22Rv1 (cell line): ENCODE measurements around the gene TNFSF4.

Experiments
- CTCF ChIP-seq: fragments of 450-650 bp; IDR thresholded peaks from 2 replicates; pipeline ENCODE4 v1.5.1; 2017; ENCODE audit warnings: mild to moderate bottlenecking
- ZFX ChIP-seq: fragments of 450-650 bp; IDR thresholded peaks from 2 replicates; pipeline ENCODE4 v1.6.1; 2017; ENCODE audit warnings: antibody characterized with exemption, borderline replicate concordance

DNA sequence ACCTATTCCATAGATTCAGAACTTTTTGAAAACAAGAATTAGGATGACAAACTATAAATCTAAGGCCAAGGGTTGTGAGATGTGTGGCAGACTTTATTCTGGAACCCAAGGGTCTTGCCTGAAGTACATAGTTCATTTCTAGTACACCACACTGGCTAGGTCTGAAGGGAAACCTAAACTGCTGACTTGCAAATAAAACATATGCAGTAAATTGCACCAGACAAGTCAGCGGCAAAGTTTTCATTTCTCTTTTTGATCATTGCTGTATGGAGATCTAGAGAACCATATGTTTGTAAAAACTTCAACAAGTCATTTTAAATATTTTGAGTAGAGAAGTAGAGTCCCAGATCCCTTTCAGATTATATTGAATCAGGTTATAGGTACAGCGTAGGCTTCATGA lies 43.9 kb downstream of the TNFSF4 start:
- no peak for TF ChIP-seq CTCF
- TF ChIP-seq ZFX, result no peak
